ENCODE data around the gene RBL1.
"Not testable (repeated sequence)": the region's sequence is repeated elsewhere in the genome, so short reads cannot be mapped to it uniquely, and the experiment has no call there.

RBL1 gene

DNA sequence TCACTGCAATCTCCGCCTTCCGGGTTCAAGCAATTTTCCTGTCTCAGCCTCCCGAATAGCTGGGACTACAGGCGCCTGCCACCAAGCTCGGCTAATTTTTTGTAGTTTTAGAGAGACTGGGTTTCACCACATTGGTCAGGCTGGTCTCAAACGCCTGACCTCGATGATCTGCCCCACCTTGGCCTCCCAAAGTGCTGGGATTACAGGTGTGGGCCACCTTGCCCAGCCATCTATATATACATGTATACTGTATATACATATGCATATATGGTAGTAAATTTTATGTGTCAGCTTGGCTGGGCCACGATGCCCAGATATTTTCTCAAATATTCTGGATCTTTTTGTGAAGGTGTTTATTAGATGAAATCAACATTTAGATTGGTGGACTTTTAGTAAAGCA, 18.8 kb downstream of the RBL1 start:
- DNase-seq (ENCODE audit: low read depth in 1 of 2, low spot score in 1 of 2) = no peak

DNA sequence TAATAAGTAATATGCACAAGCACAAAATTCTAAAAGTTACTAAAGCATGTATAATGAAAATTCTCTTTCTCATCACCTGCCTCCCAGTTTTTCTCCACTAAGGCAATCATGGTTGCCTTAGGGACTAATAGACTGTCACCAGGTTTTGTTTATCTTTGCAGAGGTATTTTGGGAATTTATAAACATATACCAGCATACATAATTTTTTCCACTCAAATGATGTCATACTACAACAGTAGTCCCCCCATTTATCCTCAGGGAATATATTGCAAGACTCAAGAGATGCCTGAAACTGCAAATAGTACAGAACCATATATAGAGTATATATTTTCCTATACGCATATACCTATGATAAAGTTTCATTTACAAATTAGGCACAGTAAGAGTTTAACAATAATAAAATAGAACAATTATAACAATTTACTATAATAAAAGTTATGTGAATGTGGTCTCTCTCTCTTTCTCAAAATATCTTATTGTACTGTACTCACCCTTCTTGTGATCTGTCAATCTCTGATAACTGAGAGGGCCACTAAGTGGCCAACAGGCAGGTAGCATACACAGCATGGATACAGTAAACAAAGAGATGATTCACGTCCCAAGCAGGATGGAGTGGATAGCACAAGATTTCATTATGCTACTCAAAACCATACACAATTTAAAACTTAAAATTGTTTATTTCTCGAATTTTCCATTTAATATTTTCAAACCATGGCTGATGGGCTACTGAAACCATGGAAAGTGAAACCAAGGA, 19.7 kb downstream of the RBL1 start:
- no peak for DNase-seq (ENCODE audit: low read depth in 1 of 2, low spot score in 1 of 2)

DNA sequence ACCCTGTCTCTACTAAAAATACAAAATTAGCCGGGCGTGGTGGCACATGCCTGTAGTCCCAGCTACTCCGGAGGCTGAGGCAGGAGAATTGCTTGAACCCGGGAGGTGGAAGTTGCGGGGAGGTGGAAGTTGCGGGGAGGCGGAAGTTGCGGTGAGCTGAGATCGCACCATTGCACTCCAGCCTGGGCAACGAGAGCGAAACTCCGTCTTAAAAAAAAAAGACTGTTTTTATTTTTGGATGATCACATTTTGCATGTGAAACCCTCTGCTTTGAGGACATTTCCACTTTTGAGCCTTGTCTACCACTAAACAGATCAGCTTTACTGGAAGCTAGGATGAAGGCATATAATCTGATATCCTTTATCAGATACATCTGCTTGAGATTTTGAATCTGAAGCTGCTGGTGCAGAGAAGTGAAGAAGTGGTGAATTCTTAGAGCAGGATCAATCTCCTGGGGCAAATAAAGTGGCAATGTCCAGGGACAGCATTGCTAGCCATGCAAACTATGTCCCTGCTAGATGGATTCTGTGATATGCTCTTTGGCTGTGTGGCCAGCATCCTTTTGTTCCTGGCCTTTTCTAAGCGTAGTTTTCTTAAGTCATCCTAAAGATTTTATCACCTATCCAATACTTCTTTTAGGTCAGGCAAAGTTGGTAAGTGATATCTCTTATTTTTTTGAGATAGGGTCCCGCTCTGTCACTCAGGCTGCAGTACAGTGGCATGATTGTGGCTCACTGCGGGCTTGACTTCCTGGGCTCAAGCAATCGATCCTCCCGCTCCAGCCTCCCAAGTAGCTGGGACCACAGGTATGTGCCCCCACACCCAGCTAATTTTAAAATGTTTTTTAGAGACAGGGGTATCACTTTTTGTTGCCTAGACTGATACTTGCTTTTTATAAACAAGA, 23.3 kb downstream of the RBL1 start:
- no peak for DNase-seq (ENCODE audit: low read depth in 1 of 2, low spot score in 1 of 2)

DNA sequence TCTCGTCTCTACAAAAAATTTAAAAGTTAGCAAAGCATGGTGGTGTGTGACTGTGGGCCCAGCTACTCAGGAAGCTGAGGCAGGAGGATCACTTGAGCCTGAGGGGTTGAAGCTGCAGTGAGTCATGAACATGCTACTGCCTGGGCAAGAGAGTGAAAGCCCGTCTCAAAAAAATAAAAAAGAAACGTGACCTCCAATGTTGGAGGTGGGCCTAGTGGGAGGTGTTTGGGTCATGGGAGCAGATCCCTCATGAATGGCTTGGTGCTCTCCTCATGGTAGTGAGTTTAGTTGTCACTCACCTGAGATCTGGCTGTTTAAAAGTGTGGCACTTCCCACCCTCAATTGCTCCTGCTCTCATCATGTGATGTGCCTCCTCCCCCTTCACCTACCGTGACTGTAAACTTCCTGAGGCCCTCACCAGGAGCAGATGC, 24.3 kb downstream of the RBL1 start:
- peak in 1 of 2 donors; percentile 21 for DNase-seq (ENCODE audit: low read depth in 1 of 2, low spot score in 1 of 2)

DNA sequence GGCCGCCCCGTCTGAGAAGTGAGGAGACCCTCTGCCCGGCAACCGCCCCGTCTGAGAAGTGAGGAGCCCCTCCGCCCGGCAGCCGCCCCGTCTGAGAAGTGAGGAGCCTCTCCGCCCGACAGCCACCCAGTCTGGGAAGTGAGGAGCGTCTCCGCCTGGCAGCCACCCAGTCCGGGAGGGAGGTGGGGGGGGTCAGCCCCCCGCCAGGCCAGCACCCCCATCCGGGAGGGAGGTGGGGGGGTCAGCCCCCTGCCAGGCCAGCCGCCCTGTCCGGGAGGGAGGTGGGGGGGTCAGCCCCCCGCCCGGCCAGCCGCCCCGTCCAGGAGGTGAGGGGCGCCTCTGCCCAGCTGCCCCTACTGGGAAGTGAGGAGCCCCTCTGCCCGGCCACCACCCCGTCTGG, 26.2 kb downstream of the RBL1 start:
- DNase-seq (ENCODE audit: low read depth in 1 of 2, low spot score in 1 of 2) = not testable (repeated sequence)

DNA sequence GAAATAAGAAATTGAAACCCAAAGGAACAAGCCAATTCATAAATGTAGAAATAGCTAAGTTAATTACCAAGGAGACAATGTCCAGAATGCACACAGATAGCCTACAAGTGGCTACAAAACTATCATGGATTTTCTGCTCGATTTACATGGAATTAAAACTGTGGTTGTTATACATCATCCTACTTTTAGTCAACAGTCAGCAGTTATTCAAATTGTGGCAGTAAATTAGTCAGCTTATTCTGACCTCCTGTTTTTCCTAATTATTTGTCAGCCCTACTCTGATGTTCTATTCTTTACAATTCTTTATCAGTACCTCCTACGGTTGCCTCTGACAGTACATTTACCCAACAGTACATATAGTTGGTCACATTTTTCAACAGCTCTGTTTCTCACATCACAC, 29.6 kb downstream of the RBL1 start:
- no peak for DNase-seq (ENCODE audit: low read depth in 1 of 2, low spot score in 1 of 2)

DNA sequence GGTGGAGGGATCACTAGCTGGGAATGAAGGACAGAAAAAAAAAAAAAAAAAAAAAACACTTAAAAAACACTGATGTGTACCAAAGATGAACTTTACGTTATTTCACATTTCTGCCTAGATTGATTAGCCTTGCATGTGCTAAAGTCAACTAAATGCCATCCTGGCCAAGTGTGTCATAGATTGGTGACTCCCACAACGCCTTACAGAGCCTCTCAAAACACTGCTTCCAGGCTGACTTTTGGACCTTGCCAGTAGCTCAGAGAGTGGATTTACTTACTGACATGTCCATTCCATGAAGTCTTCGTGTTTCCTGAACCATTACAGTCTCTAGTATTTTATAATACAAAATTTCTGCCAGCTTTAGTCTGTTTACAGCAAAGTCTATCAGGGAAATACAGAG, 40.5 kb downstream of the RBL1 start:
- DNase-seq (ENCODE audit: low read depth in 1 of 2, low spot score in 1 of 2) = no peak

DNA sequence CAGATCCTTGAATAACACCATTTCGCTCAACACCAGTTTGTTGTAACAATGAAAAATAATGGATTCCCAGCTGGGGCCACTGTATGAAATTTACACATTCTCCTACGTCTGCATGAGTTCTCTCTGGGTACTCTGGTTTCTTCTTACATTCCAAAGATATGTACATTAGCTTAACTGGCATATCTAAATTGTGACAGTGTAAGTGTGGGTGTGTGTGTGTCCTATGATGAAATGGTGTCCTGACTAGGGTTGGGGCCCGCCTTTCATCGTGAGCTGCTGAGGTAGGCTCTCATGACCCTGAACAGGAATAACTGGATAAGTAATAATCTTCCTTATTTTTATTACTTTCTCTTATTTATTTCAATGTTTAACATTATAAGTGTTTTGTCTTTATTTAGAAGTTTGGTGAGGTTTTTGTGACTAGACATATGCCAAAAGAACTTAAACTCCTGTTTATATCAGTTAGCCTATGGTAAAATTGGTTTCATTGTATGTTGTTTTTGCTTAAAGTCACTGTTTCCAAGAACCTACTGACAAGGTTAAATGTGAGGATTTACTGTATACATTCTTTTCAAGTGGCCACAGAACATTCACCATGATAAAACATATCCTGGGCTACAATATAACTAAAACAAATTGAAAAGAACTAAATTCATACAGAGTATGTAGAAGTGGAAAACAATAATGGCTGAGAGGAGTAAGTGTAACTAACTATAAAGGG, 42.4 kb downstream of the RBL1 start:
- DNase-seq (ENCODE audit: low read depth in 1 of 2, low spot score in 1 of 2) = no peak

DNA sequence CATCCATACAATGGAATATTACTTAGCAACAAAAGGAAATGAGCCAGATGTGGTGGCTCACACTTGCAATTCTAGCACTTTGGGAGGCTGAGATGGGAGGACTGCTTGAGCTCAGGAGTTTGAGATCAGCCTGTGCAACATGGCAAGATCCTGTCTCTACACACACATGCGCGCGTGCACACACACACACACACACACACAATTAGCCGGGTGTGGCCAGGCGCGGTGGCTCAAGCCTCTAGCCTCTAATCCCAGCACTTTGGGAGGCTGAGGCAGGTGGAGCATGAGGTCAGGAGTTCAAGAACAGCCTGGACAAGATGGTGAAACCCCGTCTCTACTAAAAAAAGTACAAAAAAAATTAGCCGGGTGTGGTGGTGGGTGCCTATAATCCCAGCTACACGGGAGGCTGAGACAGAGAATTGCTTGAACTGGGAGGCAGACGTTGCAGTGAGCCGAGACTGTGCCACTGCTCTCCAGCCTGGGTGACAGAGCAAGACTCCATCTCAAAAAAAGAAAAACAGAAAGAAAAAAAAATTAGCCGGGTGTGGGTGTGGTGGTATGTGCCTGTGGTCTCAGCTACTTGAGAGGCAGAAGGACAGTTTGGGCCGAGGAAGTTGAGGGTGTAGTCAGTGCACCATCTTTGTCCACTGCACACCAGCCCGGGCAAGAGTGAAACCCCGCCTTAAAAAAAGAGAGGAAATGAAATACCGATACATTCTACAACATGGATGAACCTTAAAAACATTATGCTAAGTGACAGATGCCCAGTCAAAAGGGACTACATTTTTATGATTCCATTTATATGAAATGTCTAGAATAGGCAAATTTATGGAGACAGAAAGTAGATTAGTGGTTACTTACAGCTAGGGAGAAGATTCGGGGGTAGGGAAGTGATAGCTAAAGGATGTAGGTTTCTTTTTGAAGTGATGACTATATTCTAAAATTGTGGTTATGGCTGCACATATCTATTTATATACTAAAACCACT, 52.5 kb downstream of the RBL1 start:
- peak in 1 of 2 donors; percentile 4 for DNase-seq (ENCODE audit: low read depth in 1 of 2, low spot score in 1 of 2)

DNA sequence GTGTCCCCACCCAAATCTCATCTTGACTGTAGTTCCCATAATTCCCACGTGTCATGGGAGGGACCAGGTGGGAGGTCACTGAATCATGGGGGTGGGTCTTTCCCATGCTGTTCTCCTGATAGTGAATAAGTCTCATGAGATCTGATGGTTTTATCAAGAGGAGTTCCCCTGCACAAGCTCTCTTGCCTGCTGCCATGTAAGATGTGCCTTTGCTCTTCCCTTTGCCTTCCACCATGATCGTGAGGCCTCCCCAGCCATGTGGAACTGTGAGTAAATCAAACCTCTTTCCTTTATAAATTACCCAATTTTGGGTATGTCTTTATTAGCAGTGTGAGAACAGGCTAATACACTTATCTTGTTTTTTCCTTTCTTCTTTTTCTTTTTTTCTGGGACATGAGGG, 56.4 kb downstream of the RBL1 start:
- not testable (repeated sequence) for DNase-seq (ENCODE audit: low read depth in 1 of 2, low spot score in 1 of 2)

DNA sequence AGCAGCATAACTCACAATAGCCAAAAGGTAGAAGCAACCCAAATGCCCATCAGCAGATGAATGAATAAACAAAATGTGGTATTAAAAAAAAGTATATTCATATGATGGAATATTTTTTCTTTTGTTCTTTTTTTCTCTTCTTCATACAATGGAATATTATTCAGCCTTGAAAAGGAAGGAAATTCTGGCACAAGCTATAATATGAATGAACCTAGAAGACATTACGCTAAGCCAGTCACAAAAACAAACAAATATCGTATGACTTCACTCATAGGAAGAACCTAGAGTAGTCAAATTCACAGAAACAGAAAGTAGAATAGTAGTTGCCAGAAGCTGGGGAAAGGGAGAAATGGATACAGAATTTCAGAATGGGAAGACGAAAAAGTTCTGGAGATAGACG, 63.7 kb downstream of the RBL1 start:
- DNase-seq (ENCODE audit: low read depth in 1 of 2, low spot score in 1 of 2) = no peak

DNA sequence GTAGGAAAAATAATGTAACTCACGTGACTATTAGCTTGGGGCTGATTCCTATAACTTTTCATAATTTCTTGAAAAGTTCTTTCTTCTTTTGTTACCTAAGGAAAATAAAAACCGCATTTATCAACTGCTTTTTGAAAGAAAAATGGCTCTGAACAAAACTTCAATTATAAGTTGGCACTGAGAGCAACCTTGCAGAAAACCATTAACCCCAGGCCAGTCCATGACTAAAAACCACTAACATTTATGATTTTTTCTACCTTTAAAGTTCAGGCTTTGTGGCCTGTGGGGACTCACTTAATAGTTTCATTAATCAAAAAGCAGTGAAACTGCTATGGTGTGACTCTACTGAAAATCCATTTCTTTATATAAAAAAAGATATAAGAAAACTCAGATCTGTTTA, 75.2 kb downstream of the RBL1 start:
- no peak for DNase-seq (ENCODE audit: low read depth in 1 of 2, low spot score in 1 of 2)

DNA sequence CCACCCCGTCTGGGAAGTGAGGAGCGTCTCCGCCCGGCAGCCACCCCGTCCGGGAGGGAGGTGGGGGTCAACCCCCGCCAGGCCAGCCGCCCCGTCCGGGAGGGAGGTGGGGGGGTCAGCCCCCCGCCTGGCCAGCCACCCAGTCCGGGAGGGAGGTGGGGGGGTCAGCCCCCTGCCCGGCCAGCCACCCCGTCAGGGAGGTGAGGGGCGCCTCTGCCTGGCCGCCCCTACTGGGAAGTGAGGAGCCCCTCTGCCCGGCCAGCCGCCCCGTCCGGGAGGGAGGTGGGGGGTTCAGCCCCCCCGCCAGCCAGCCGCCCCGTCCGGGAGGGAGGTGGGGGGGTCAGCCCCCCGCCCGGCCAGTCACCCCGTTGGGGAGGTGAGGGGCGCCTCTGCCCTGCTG, 83.2 kb downstream of the RBL1 start:
- DNase-seq (ENCODE audit: low read depth in 1 of 2, low spot score in 1 of 2) = not testable (repeated sequence)

DNA sequence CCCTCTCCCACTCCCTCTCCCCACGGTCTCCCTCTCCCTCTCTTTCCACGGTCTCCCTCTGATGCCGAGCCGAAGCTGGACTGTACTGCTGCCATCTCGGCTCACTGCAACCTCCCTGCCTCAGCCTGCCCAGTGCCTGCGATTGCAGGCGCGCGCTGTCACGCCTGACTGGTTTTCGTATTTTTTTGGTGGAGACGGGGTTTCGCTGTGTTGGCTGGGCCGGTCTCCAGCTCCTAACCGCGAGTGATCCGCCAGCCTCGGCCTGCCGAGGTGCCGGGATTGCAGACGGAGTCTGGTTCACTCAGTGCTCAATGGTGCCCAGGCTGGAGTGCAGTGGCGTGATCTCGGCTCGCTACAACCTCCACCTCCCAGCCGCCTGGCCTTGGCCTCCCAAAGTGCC, 83.9 kb downstream of the RBL1 start:
- DNase-seq (ENCODE audit: low read depth in 1 of 2, low spot score in 1 of 2) = not testable (repeated sequence)

DNA sequence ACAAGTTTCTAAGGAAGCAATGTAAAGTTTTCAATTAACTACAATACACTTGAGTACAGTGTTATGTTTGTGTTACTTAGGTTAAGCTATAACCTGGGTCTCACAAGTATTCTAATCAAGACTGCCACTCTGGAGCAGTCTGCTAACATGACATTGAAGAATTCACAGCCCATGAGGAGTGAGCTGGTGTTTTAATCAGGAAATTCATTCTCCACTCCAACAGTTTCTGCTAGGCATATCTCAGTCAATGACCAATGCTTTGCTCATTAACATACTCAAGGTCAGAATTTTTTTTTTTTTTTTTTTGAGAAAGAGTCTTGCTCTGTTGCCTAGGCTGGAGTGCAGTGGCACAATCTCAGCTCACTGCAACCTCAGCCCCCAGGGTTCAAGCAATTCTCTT, 84.7 kb downstream of the RBL1 start:
- no peak for DNase-seq (ENCODE audit: low read depth in 1 of 2, low spot score in 1 of 2)

DNA sequence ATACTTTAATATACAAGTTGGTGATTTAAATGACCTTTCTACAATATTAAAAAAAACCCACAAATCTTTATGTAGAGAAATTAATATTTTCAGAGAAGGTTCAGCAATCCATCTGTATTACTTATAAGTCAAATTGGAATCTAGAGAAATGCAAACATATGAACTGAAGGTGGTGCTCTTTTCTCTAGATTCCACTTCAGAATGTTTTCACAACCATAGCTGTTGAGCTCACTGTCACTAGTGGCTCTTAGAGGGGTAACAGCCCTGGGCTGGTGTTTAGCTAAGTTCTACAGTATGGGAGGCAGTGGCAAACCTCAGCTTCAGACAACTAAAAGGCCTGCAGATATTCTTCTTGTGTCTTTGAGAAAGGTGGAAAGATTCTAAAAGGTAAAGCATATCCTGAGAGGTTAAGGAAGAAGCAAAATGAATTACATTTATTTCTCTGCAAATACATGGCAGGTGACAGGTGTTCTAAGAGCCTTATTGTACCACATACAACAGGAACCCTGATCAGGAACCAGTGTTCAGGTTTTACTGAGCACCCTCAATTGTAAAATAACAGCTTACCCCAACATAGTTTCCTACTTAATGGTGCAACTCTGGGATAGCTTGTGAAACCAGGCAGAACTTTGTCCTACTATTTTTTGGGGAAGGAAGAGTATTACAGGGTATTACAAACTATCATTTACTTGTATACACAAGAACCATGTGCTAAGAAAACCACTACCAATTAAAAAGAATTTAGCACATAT, 87.7 kb downstream of the RBL1 start:
- DNase-seq (ENCODE audit: low read depth in 1 of 2, low spot score in 1 of 2) = peak in 1 of 2 donors; percentile 9

DNA sequence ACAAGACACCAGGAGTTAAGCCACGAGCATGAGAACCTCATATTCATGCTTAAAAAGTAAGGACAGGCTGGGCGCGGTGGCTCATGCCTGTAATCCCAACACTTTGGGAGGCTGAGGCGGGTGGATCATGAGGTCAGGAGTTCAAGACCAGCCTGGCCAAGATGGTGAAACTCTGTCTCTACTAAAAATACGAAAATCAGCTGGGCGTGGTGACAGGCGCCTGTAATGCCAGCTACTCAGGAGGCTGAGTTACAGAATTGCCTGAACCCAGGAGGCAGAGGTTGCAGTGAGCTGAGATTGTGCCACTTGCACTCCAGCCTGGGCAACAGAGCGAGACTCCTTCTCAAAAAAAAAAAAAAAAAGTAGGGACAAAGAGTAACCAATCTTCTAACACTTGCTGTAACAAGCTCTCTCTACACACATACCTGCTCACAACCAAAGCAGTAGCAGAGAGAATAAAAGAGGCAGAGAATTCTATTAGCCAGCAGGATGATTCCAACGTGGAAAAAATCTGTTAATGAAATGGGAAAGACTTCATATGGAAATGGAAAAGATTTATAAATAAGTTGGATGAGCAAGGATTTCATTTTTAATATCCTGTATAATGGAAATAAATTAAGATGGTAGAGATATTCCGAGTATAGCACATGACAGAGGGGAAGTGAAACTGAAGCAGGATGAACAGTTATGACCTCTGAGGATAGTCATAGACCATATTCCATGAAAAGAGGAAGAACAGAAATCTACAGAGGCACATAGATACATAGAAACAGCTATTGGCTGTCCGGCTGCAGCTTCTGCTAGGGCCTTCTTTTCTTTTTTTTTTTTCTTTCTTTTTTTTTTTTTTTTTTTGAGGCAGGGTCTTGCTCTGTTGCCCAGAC, 90.5 kb downstream of the RBL1 start:
- not testable (repeated sequence) for DNase-seq (ENCODE audit: low read depth in 1 of 2, low spot score in 1 of 2)

DNA sequence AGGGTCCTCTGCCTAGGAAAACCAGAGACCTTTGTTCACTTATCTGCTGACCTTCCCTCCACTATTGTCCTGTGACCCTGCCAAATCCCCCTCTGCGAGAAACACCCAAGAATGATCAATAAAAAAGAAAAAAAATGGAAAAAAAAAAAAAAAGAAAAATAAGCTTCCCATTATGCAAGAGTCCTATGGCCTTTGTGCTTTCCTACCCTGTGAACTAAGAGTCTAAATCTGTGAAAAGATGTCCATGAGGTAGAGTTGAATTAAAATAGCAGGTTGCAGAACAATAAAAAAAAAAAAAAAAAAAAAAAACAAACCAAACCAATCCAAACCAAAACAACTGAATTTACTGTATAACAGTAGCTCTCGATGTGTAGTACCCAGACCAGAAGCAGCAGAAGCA, 94.2 kb downstream of the RBL1 start:
- DNase-seq (ENCODE audit: low read depth in 1 of 2, low spot score in 1 of 2) = not testable (repeated sequence)

DNA sequence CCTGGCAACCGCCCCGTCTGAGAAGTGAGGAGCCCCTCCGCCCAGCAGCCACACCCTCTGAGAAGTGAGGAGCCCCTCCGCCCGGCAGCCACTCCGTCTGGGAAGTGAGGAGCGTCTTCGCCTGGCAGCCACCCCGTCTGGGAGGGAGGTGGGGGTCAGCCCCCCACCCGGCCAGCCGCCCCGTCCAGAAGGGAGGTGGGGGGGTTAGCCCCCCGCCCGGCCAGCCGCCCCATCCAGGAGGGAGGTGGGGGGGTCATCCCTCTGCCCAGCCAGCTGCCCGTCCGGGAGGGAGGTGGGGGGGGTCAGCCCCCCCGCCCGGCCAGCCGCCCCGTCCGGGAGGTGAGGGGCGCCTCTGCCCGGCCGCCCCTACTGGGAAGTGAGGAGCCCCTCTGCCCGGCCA, 95.6 kb downstream of the RBL1 start:
- DNase-seq (ENCODE audit: low read depth in 1 of 2, low spot score in 1 of 2) = not testable (repeated sequence)
